ENCODE results near the gene CTIF.

CTIF gene

GRCh38 chr18:48842259-48843061 is 303.6 kb downstream of the CTIF start:
- DNase-seq: peak; percentile 22 to 43

- DNase-seq: no peak
These were observed 304.3 kb downstream of the CTIF start for GRCh38 chr18:48843162-48843561.

- DNase-seq: no peak
These were observed 304.8 kb downstream of the CTIF start for GRCh38 chr18:48843596-48843995.

GRCh38 chr18:48844271-48844670 is 305.4 kb downstream of the CTIF start:
- DNase-seq: no peak

- DNase-seq: no peak
These were observed 306.3 kb downstream of the CTIF start for GRCh38 chr18:48845174-48845573.

GRCh38 chr18:48846423-48846932 is 307.6 kb downstream of the CTIF start:
- no peak for DNase-seq

GRCh38 chr18:48847807-48848486 is 309.1 kb downstream of the CTIF start:
- no peak for DNase-seq

- DNase-seq: no peak
These were observed 309.9 kb downstream of the CTIF start for GRCh38 chr18:48848641-48849143.

- DNase-seq: no peak
These were observed 312.2 kb downstream of the CTIF start for GRCh38 chr18:48850822-48851598.

GRCh38 chr18:48851599-48851960 is 312.7 kb downstream of the CTIF start:
- no peak for DNase-seq

GRCh38 chr18:48852292-48852691 is 313.5 kb downstream of the CTIF start:
- DNase-seq: no peak

GRCh38 chr18:48852794-48853193 is 314.0 kb downstream of the CTIF start:
- no peak for DNase-seq

- no peak for DNase-seq
These were observed 314.8 kb downstream of the CTIF start for GRCh38 chr18:48853588-48853987.

- DNase-seq: no peak
These were observed 315.9 kb downstream of the CTIF start for GRCh38 chr18:48854780-48855179.

GRCh38 chr18:48855422-48856377 is 316.9 kb downstream of the CTIF start:
- no peak for DNase-seq

GRCh38 chr18:48857023-48857694 is 318.3 kb downstream of the CTIF start:
- no peak for DNase-seq

GRCh38 chr18:48858676-48859075 is 319.8 kb downstream of the CTIF start:
- DNase-seq: no peak

- DNase-seq: no peak
These were observed 320.8 kb downstream of the CTIF start for GRCh38 chr18:48859311-48860268.

GRCh38 chr18:48860269-48861180 is 321.7 kb downstream of the CTIF start:
- DNase-seq: no peak
